T-cell (primary cell): Measurements from ENCODE around the gene SDC1. TPM values are rescaled to one million over a fixed set of nuclear protein-coding genes. Genes with fewer than 3 reads are reported as not detected.

Experiments
- ATAC-seq, 4 experiments: fragments of 200-7000 bp in 3 of 4; fragments of 150-1000 bp in 1 of 4; cut with Tn5 transposase; replicated peaks in 1 of 4; 1 replicate in 3 of 4; 2 replicates in 1 of 4; pipeline ENCODE4 v1.10.0; 2021; ENCODE audit warnings: moderate library complexity in 3 of 4, mild to moderate bottlenecking in 2 of 4, moderate number of reproducible peaks in 1 of 4
- CTCF ChIA-PET, 2 donors: fragments of 300-600 bp; sonication (Branson Sonifier 250); formaldehyde crosslinking; loops; one replicate each; lab custom pipeline; 2022; ENCODE audit warnings: antibody characterized with exemption in 2 of 2; lab: Charles Lee
- POLR2A ChIA-PET, 2 donors: fragments of 300-600 bp; sonication (Branson Sonifier 250); formaldehyde crosslinking; loops; one replicate each; lab custom pipeline; 2022; ENCODE audit warnings: antibody characterized with exemption in 2 of 2; lab: Charles Lee
- DNase-seq, 35 experiments: peaks; one replicate each; pipeline versions ENCODE4 v3.0.0 to v3.0.0-alpha.2; 2013 to 2023
- H3K27ac ChIP-seq: one replicate; pipeline ENCODE4 v1.5.1; 2013; ENCODE audit warnings: low read length
- H3K27me3 ChIP-seq, 2 experiments: replicated peaks in 1 of 2; 1 replicate in 1 of 2; 2 replicates in 1 of 2; pipeline versions ENCODE4 v1.6.1 to v1.7.0; 2013; ENCODE audit warnings: low read length in 1 of 2, mixed read lengths in 1 of 2; ENCODE audit not compliant: control insufficient read depth in 2 of 2, insufficient read depth in 2 of 2; ENCODE audit errors: extremely low read depth in 1 of 2
- H3K36me3 ChIP-seq, 2 donors: 1 replicate in 1 of 2; 2 replicates in 1 of 2; pipeline versions ENCODE4 v1.6.1 to v1.7.0; 2013; ENCODE audit warnings: low read length in 1 of 2; ENCODE audit not compliant: control insufficient read depth in 2 of 2, insufficient read depth in 1 of 2; ENCODE audit errors: extremely low read depth in 1 of 2
- H3K4me1 ChIP-seq, 2 experiments: 1 replicate in 1 of 2; 2 replicates in 1 of 2; pipeline versions ENCODE4 v1.6.1 to v1.7.0; 2013; ENCODE audit warnings: low read length in 2 of 2, mixed read lengths in 1 of 2; ENCODE audit not compliant: insufficient read depth in 2 of 2, control insufficient read depth in 1 of 2; ENCODE audit errors: extremely low read depth in 1 of 2
- H3K4me3 ChIP-seq, 2 donors: 1 replicate in 1 of 2; 2 replicates in 1 of 2; pipeline versions ENCODE4 v1.5.1 to v1.7.0; 2013; ENCODE audit warnings: mild to moderate bottlenecking in 2 of 2, low read length in 1 of 2, moderate library complexity in 1 of 2; ENCODE audit not compliant: control insufficient read depth in 1 of 2; ENCODE audit errors: extremely low read depth in 1 of 2
- H3K9me3 ChIP-seq: 2 replicates; pipeline ENCODE4 v1.7.0; 2013
- H3K27ac Mint-ChIP-seq, 2 donors: one replicate each; pipeline ENCODE4 v1.8.0; 2020 to 2021; ENCODE audit warnings: mild to moderate bottlenecking in 2 of 2, mixed read lengths in 2 of 2
- H3K27me3 Mint-ChIP-seq, 2 donors: one replicate each; pipeline ENCODE4 v1.8.0; 2021 to 2022; ENCODE audit warnings: mixed read lengths in 2 of 2
- H3K36me3 Mint-ChIP-seq: one replicate; pipeline ENCODE4 v1.8.0; 2021; ENCODE audit warnings: mixed read lengths
- H3K4me1 Mint-ChIP-seq, 3 donors: one replicate each; pipeline ENCODE4 v1.8.0; 2020 to 2022; ENCODE audit warnings: mixed read lengths in 3 of 3, mild to moderate bottlenecking in 1 of 3
- H3K4me3 Mint-ChIP-seq, 3 donors: one replicate each; pipeline ENCODE4 v1.8.0; 2020 to 2022; ENCODE audit warnings: mild to moderate bottlenecking in 3 of 3, mixed read lengths in 3 of 3, moderate library complexity in 3 of 3
- H3K9me3 Mint-ChIP-seq, 3 donors: one replicate each; pipeline ENCODE4 v1.8.0; 2020 to 2022; ENCODE audit warnings: mixed read lengths in 3 of 3
- whole genome bisulfite sequencing: methylation state at CpG from one replicate; pipeline ENCODE4 v1.1.5; 2013; ENCODE audit warnings: missing lambda C conversion rate; ENCODE audit not compliant: insufficient coverage; 5-methylcytosine and 5-hydroxymethylcytosine counted together
- total RNA-seq, 35 experiments: library from RNA in 6 of 35; stranded (reverse) in 6 of 35; fragments of 120-200 nt in 1 of 35; gene quantifications; one replicate each; pipeline versions ENCODE4 v1.2.1 to v1.2.4 and lab custom pipeline; 2013 to 2026

The SDC1 gene
- total RNA-seq, 5 donors from 2014 or later (not counting 1 experiment from before 2014, with no cell fraction given): 0.82 to 1.2 (median 0.99) TPM; not detected in 2

GRCh38 chr2:20207051-20207450 is 17.9 kb downstream of the SDC1 start:
- no peak overlapping the region for H3K27ac ChIP-seq
- H3K4me1 ChIP-seq: no peaks in the 10 kb centered on the region
- H3K9me3 Mint-ChIP-seq: no peaks in the 10 kb centered on the region
- no peak overlapping the region for H3K4me3 Mint-ChIP-seq
- peaks cover 0 to 11% of the 10 kb centered on the region in 2 experiments for H3K27me3 ChIP-seq
- H3K36me3 Mint-ChIP-seq: no peaks in the 10 kb centered on the region
- H3K36me3 ChIP-seq: no peaks in the 10 kb centered on the region
- WGBS: 41% methylated on average over 5 of the region's 5 CpGs
- no peaks in the 10 kb centered on the region for H3K9me3 ChIP-seq
- no peaks in the 10 kb centered on the region for H3K4me1 Mint-ChIP-seq
- no peak overlapping the region for H3K27ac Mint-ChIP-seq
- ChIA-PET POLR2A (no interaction called here), CTCF (no interaction called here)
- DNase-seq: no peak
- H3K27me3 Mint-ChIP-seq: no peaks in the 10 kb centered on the region
- no peak for ATAC-seq
- H3K4me3 ChIP-seq: no peak overlapping the region

DNA sequence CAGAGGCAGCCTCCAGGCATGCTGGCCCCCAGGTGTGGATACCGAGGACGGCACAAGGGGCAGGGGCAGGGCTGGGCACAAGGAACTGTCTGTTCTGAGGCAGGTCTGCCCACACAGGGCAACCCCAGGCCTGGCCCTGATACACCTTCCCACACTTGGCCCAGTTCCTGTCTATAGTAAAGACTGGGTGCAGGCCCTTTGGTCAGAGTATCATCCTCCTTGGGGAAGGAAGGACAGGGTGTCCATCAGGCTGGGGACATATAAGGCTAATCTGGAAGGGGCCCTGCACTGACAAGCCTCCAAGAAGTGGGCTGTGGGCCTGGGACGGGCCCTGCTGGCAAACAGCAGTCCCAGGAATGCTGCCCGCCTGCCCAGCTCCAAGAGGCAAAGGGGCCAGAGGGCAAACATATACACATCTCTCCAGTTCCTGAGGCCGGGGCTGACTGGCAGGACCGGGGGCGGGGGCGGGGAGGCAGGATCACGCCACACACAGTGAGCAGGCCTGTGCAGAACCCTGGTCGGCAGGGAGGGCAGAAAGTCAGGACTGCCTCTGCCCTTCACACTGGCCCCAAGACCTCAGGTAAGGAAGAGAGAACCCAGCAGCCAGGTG is 18.9 kb downstream of the SDC1 start:
- no peaks in the 10 kb centered on the region for H3K9me3 Mint-ChIP-seq
- H3K36me3 ChIP-seq: no peaks in the 10 kb centered on the region
- DNase-seq (no peak), ATAC-seq (no peak)
- no peaks in the 10 kb centered on the region for H3K4me1 ChIP-seq
- H3K36me3 Mint-ChIP-seq: no peaks in the 10 kb centered on the region
- H3K9me3 ChIP-seq: no peaks in the 10 kb centered on the region
- H3K27me3 Mint-ChIP-seq: no peaks in the 10 kb centered on the region
- CTCF ChIA-PET: no interaction called here
- no peak overlapping the region for H3K4me3 ChIP-seq
- no peaks in the 10 kb centered on the region for H3K4me1 Mint-ChIP-seq
- 90% methylated on average over 6 of the region's 10 CpGs for WGBS
- peaks cover 0 to 9% of the 10 kb centered on the region in 2 experiments for H3K27me3 ChIP-seq
- H3K4me3 Mint-ChIP-seq: no peak overlapping the region
- no peak overlapping the region for H3K27ac ChIP-seq
- H3K27ac Mint-ChIP-seq: no peak overlapping the region
- POLR2A ChIA-PET: no interaction called here

DNA sequence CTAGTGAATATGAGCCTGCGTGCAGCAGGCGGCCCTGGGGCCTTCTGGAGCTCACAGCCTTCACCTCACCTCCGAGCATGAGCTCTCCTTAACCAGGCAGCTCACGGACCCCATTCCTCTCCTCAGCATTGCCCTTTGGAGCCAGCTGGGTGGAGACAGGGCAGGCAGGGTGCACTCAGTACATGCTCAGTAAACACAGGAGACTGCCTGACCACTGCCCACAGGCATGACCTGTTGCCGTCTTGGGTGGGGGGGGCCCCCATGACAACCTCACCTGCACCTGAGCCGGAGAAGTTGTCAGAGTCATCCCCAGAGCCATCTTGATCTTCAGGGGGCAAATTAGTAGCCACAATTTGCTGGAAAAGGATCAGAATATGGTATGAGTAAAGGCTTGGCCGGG is 19.9 kb downstream of the SDC1 start:
- no peak overlapping the region for H3K27ac ChIP-seq
- no peak overlapping the region for H3K27ac Mint-ChIP-seq
- CTCF ChIA-PET: no interaction called here
- no peak overlapping the region for H3K4me3 ChIP-seq
- H3K4me3 Mint-ChIP-seq: no peak overlapping the region
- H3K9me3 Mint-ChIP-seq: no peaks in the 10 kb centered on the region
- no peaks in the 10 kb centered on the region for H3K27me3 Mint-ChIP-seq
- POLR2A ChIA-PET: no interaction called here
- 80% methylated on average over 3 of the region's 7 CpGs for WGBS
- H3K4me1 ChIP-seq: no peaks in the 10 kb centered on the region
- DNase-seq (no peak), ATAC-seq (no peak)
- no peaks in the 10 kb centered on the region for H3K9me3 ChIP-seq
- no peaks in the 10 kb centered on the region for H3K4me1 Mint-ChIP-seq
- peaks cover 0 to 15% of the 10 kb centered on the region in 2 experiments for H3K27me3 ChIP-seq
- no peaks in the 10 kb centered on the region for H3K36me3 Mint-ChIP-seq
- H3K36me3 ChIP-seq: no peaks in the 10 kb centered on the region

GRCh38 chr2:20203521-20204225 is 21.3 kb downstream of the SDC1 start:
- no peaks in the 10 kb centered on the region for H3K36me3 Mint-ChIP-seq
- ATAC-seq (no peak), DNase-seq (no peak)
- H3K27ac Mint-ChIP-seq: no peak overlapping the region
- no peak overlapping the region for H3K4me3 Mint-ChIP-seq
- Histone ChIP-seq H3K9me3 (no peaks in the 10 kb centered on the region), H3K27me3 (peaks cover 0 to 8% of the 10 kb centered on the region in 2 experiments), H3K4me3 (no peak overlapping the region), H3K4me1 (no peaks in the 10 kb centered on the region), H3K36me3 (no peaks in the 10 kb centered on the region), H3K27ac (no peak overlapping the region)
- no peaks in the 10 kb centered on the region for H3K9me3 Mint-ChIP-seq
- H3K4me1 Mint-ChIP-seq: no peaks in the 10 kb centered on the region
- ChIA-PET CTCF (no interaction called here), POLR2A (no interaction called here)
- peaks cover 2 to 8% of the 10 kb centered on the region in 2 donors for H3K27me3 Mint-ChIP-seq
- WGBS: 77% methylated on average over 5 of the region's 17 CpGs

GRCh38 chr2:20203072-20203471 is 21.9 kb downstream of the SDC1 start:
- H3K36me3 ChIP-seq: no peaks in the 10 kb centered on the region
- no peak overlapping the region for H3K27ac ChIP-seq
- ATAC-seq: no peak
- Mint-ChIP-seq H3K4me1 (no peaks in the 10 kb centered on the region), H3K4me3 (no peak overlapping the region), H3K27me3 (peaks cover 2 to 8% of the 10 kb centered on the region in 2 donors), H3K36me3 (no peaks in the 10 kb centered on the region), H3K27ac (no peak overlapping the region), H3K9me3 (no peaks in the 10 kb centered on the region)
- H3K4me3 ChIP-seq: no peak overlapping the region
- WGBS: 90% methylated on average over 2 of the region's 10 CpGs
- H3K27me3 ChIP-seq: peaks cover 0 to 11% of the 10 kb centered on the region in 2 experiments
- ChIA-PET CTCF (no interaction called here), POLR2A (no interaction called here)
- no peaks in the 10 kb centered on the region for H3K4me1 ChIP-seq
- DNase-seq: no peak
- H3K9me3 ChIP-seq: no peaks in the 10 kb centered on the region

GRCh38 chr2:20201671-20202070 is 23.3 kb downstream of the SDC1 start:
- Mint-ChIP-seq H3K9me3 (no peaks in the 10 kb centered on the region), H3K27me3 (peaks cover 2 to 8% of the 10 kb centered on the region in 2 donors), H3K4me1 (no peaks in the 10 kb centered on the region), H3K36me3 (no peaks in the 10 kb centered on the region), H3K4me3 (no peak overlapping the region), H3K27ac (no peak overlapping the region)
- peaks cover 0 to 11% of the 10 kb centered on the region in 2 experiments for H3K27me3 ChIP-seq
- WGBS: 91% methylated on average over 15 of the region's 17 CpGs
- ATAC-seq: no peak
- no peak for DNase-seq
- H3K9me3 ChIP-seq: no peaks in the 10 kb centered on the region
- ChIA-PET POLR2A (no interaction called here), CTCF (interaction anchor here in 1 of 2 donors (0.5 kb wide), 1 partner anchor 433 kb away, joined by 8 read pairs; no protein-coding TSS in a partner anchor)
- H3K36me3 ChIP-seq: no peaks in the 10 kb centered on the region
- H3K4me1 ChIP-seq: no peaks in the 10 kb centered on the region
- H3K4me3 ChIP-seq: no peak overlapping the region
- no peak overlapping the region for H3K27ac ChIP-seq
